Neuronal stem cell (in vitro differentiated cells): ENCODE results near the gene FGD3.
A peak's percentile ranks its signal among the peaks of the same experiment; 100 is the strongest.

ENCODE experiments used
- DNase-seq: peaks from one replicate; pipeline ENCODE4 v3.0.0-alpha.2; 2013; ENCODE audit warnings: low spot score
- H2AFZ ChIP-seq: one replicate; pipeline ENCODE4 v1.6.1; 2013; ENCODE audit warnings: mild to moderate bottlenecking, low read length, inconsistent platforms
- H2AK5ac ChIP-seq: 2 replicates; pipeline ENCODE4 v1.6.1; 2013; ENCODE audit warnings: low read depth, mild to moderate bottlenecking, inconsistent platforms, low read length, moderate library complexity, mixed read lengths
- H2BK120ac ChIP-seq: 2 replicates; pipeline ENCODE4 v1.6.1; 2013; ENCODE audit warnings: low read depth, mild to moderate bottlenecking, inconsistent platforms, low read length, moderate library complexity, mixed read lengths
- H2BK12ac ChIP-seq: one replicate; pipeline ENCODE4 v1.6.1; 2013; ENCODE audit warnings: low read length, inconsistent platforms
- H2BK15ac ChIP-seq: 2 replicates; pipeline ENCODE4 v1.6.1; 2013; ENCODE audit warnings: mild to moderate bottlenecking, low read length, inconsistent platforms, mixed read lengths
- H2BK5ac ChIP-seq: one replicate; pipeline ENCODE4 v1.6.1; 2013; ENCODE audit warnings: inconsistent platforms, mild to moderate bottlenecking, low read length, moderate library complexity
- H3K14ac ChIP-seq: one replicate; pipeline ENCODE4 v1.6.1; 2013; ENCODE audit warnings: low read length, inconsistent platforms
- H3K18ac ChIP-seq: 2 replicates; pipeline ENCODE4 v1.6.1; 2013; ENCODE audit warnings: low read length, inconsistent platforms
- H3K23ac ChIP-seq: 2 replicates; pipeline ENCODE4 v1.6.1; 2013; ENCODE audit warnings: low read depth, mild to moderate bottlenecking, mixed read lengths, low read length, inconsistent platforms; ENCODE audit not compliant: poor library complexity
- H3K27ac ChIP-seq: replicated peaks from 3 replicates; pipeline ENCODE4 v1.5.1; 2013; ENCODE audit warnings: low read length, inconsistent platforms
- H3K27me3 ChIP-seq, 3 experiments: 2 replicates each; pipeline ENCODE4 v1.6.1; 2013; ENCODE audit warnings: low read length in 3 of 3, mild to moderate bottlenecking in 2 of 3, inconsistent platforms in 1 of 3, low read depth in 1 of 3, mixed read lengths in 1 of 3, moderate library complexity in 1 of 3; ENCODE audit not compliant: control insufficient read depth in 3 of 3, insufficient read depth in 3 of 3
- H3K36me3 ChIP-seq, 2 donors: replicated peaks in 1 of 2; 2 replicates each; pipeline ENCODE4 v1.6.1; 2013; ENCODE audit warnings: low read length in 2 of 2; ENCODE audit not compliant: control insufficient read depth in 2 of 2, insufficient read depth in 2 of 2
- H3K4ac ChIP-seq: 2 replicates; pipeline ENCODE4 v1.6.1; 2013; ENCODE audit warnings: inconsistent platforms, mild to moderate bottlenecking, low read length, moderate library complexity
- H3K4me1 ChIP-seq, 2 donors: 1 replicate in 1 of 2; 2 replicates in 1 of 2; pipeline ENCODE4 v1.6.1; 2013; ENCODE audit warnings: low read length in 2 of 2, low read depth in 1 of 2; ENCODE audit not compliant: control insufficient read depth in 2 of 2, insufficient read depth in 1 of 2
- H3K4me2 ChIP-seq: one replicate; pipeline ENCODE4 v1.6.1; 2013; ENCODE audit warnings: mild to moderate bottlenecking, low read length, inconsistent platforms; ENCODE audit not compliant: insufficient read depth, poor library complexity, severe bottlenecking
- H3K4me3 ChIP-seq, 2 donors: 2 replicates each; pipeline ENCODE4 v1.5.1; 2013; ENCODE audit warnings: low read length in 2 of 2, mild to moderate bottlenecking in 2 of 2, inconsistent platforms in 1 of 2, moderate library complexity in 1 of 2
- H3K79me1 ChIP-seq: one replicate; pipeline ENCODE4 v1.6.1; 2013; ENCODE audit warnings: low read depth, mild to moderate bottlenecking, inconsistent platforms, low read length, moderate library complexity
- H3K9ac ChIP-seq: one replicate; pipeline ENCODE4 v1.6.1; 2013; ENCODE audit warnings: mild to moderate bottlenecking, low read depth, low read length, inconsistent platforms; ENCODE audit not compliant: poor library complexity
- H3K9me3 ChIP-seq, 2 donors: replicated peaks in 1 of 2; 2 replicates each; pipeline versions ENCODE3 to v1.6.1; 2013; ENCODE audit warnings: low read length in 2 of 2, mild to moderate bottlenecking in 2 of 2, inconsistent platforms in 1 of 2, low read depth in 1 of 2, mixed read lengths in 1 of 2, moderate library complexity in 1 of 2; ENCODE audit not compliant: control insufficient read depth in 2 of 2, insufficient read depth in 1 of 2
- H4K8ac ChIP-seq: one replicate; pipeline ENCODE4 v1.6.1; 2013; ENCODE audit warnings: low read depth, mild to moderate bottlenecking, inconsistent platforms, low read length, moderate library complexity
- H4K91ac ChIP-seq: one replicate; pipeline ENCODE4 v1.6.1; 2013; ENCODE audit warnings: low read length, low read depth, mild to moderate bottlenecking, inconsistent platforms; ENCODE audit not compliant: poor library complexity
- WGBS, 2 donors: extraction: QIAGEN DNeasy Blood & Tissue Kit; methylation state at CpG; one replicate each; pipeline ENCODE4 v1.1.7; 2013; ENCODE audit warnings: missing lambda C conversion rate in 2 of 2, mixed read lengths in 1 of 2; ENCODE audit not compliant: insufficient read length in 2 of 2, insufficient replicate concordance in 1 of 2; ENCODE audit errors: extremely low coverage in 2 of 2; 5-methylcytosine and 5-hydroxymethylcytosine counted together

Gene FGD3

GRCh38 chr9:93077367-93077766, 130.0 kb downstream of the FGD3 start:
- DNase-seq: no peak
- WGBS, 2 donors: no CpG with 5 or more reads among the region's 1 CpG

GRCh38 chr9:93077811-93078210, 130.5 kb downstream of the FGD3 start:
- H3K18ac ChIP-seq: peak overlapping the region; percentile 2
- H3K9ac ChIP-seq: peak overlapping the region; percentile 15
- no peak overlapping the region for H2BK5ac ChIP-seq
- no peak overlapping the region for H2AK5ac ChIP-seq
- no peaks in the 10 kb centered on the region for H3K36me3 ChIP-seq
- DNase-seq: no peak
- no peak overlapping the region for H2BK120ac ChIP-seq
- no peak overlapping the region for H3K4ac ChIP-seq
- H2AFZ ChIP-seq: no peak overlapping the region
- no peak overlapping the region for H3K27ac ChIP-seq
- H3K27me3 ChIP-seq: peaks cover 0 to 4% (median 0%) of the 10 kb centered on the region in 3 experiments
- H3K79me1 ChIP-seq: no peaks in the 10 kb centered on the region
- H3K4me1 ChIP-seq: no peaks in the 10 kb centered on the region
- H4K8ac ChIP-seq: peak overlapping the region; percentile 72
- no peaks in the 10 kb centered on the region for H3K9me3 ChIP-seq
- H2BK15ac ChIP-seq: no peak overlapping the region
- H2BK12ac ChIP-seq: peak overlapping the region; percentile 46
- H3K23ac ChIP-seq: peak overlapping the region; percentile 29
- no CpG with 5 or more reads among the region's 16 CpGs for WGBS, 2 donors
- no peak overlapping the region for H3K4me2 ChIP-seq
- no peak overlapping the region for H3K14ac ChIP-seq
- no peak overlapping the region for H4K91ac ChIP-seq
- no peak overlapping the region for H3K4me3 ChIP-seq

More at GRCh38 chr9:93077367-93077766, 130.0 kb downstream of the FGD3 start:
- Histone ChIP-seq H3K79me1 (no peaks in the 10 kb centered on the region), H3K27me3 (peaks cover 0 to 4% (median 0%) of the 10 kb centered on the region in 3 experiments), H3K4me1 (no peaks in the 10 kb centered on the region), H4K91ac (no peak overlapping the region), H3K36me3 (no peaks in the 10 kb centered on the region), H3K4ac (no peak overlapping the region), H3K9me3 (no peaks in the 10 kb centered on the region), H3K18ac (no peak overlapping the region), H2BK5ac (no peak overlapping the region), H3K23ac (no peak overlapping the region), H3K27ac (no peak overlapping the region), H3K14ac (no peak overlapping the region), H3K9ac (no peak overlapping the region), H3K4me3 (no peak overlapping the region), H2AK5ac (no peak overlapping the region), H4K8ac (no peak overlapping the region), H2BK12ac (no peak overlapping the region), H2BK15ac (no peak overlapping the region), H2AFZ (no peak overlapping the region), H2BK120ac (no peak overlapping the region), H3K4me2 (no peak overlapping the region)

GRCh38 chr9:93079371-93079770, 132.0 kb downstream of the FGD3 start:
- Histone ChIP-seq H3K4me1 (no peaks in the 10 kb centered on the region), H4K8ac (no peak overlapping the region), H3K4me3 (no peak overlapping the region), H3K36me3 (no peaks in the 10 kb centered on the region), H4K91ac (no peak overlapping the region), H3K14ac (peak overlapping the region; percentile 41), H3K4ac (no peak overlapping the region), H3K79me1 (no peaks in the 10 kb centered on the region), H2BK12ac (no peak overlapping the region), H3K27ac (no peak overlapping the region), H3K23ac (no peak overlapping the region), H3K9ac (peak overlapping the region; percentile 51), H2BK5ac (no peak overlapping the region), H2BK15ac (peak overlapping the region; percentile 39), H2BK120ac (peak overlapping the region; percentile 68), H3K27me3 (no peaks in the 10 kb centered on the region), H2AK5ac (peak overlapping the region; percentile 58), H3K4me2 (no peak overlapping the region), H3K9me3 (no peaks in the 10 kb centered on the region), H3K18ac (peak overlapping the region; percentile 35), H2AFZ (no peak overlapping the region)
- WGBS, 2 donors: no CpG with 5 or more reads among the region's 13 CpGs
- DNase-seq: no peak

GRCh38 chr9:93080406-93080805, 133.1 kb downstream of the FGD3 start:
- no peak overlapping the region for H2BK120ac ChIP-seq
- no peaks in the 10 kb centered on the region for H3K9me3 ChIP-seq
- no peak overlapping the region for H3K9ac ChIP-seq
- H3K4me3 ChIP-seq: no peak overlapping the region
- H3K79me1 ChIP-seq: no peaks in the 10 kb centered on the region
- no peak overlapping the region for H4K91ac ChIP-seq
- no peaks in the 10 kb centered on the region for H3K36me3 ChIP-seq
- H3K27ac ChIP-seq: no peak overlapping the region
- WGBS, 2 donors: no CpG with 5 or more reads among the region's 9 CpGs
- no peak overlapping the region for H2BK12ac ChIP-seq
- H4K8ac ChIP-seq: no peak overlapping the region
- no peak overlapping the region for H3K14ac ChIP-seq
- H3K18ac ChIP-seq: no peak overlapping the region
- H2BK5ac ChIP-seq: no peak overlapping the region
- H3K4ac ChIP-seq: no peak overlapping the region
- H3K27me3 ChIP-seq: no peaks in the 10 kb centered on the region
- DNase-seq: no peak
- H3K4me2 ChIP-seq: no peak overlapping the region
- H3K23ac ChIP-seq: no peak overlapping the region
- H3K4me1 ChIP-seq: no peaks in the 10 kb centered on the region
- no peak overlapping the region for H2BK15ac ChIP-seq
- H2AK5ac ChIP-seq: no peak overlapping the region
- peak overlapping the region; percentile 9 for H2AFZ ChIP-seq
